ENCODE measurements around the gene SLC7A6. TPM values are rescaled to one million over a fixed set of nuclear protein-coding genes. Genes with fewer than 3 reads are reported as not detected.

Gene SLC7A6
- total and polyA plus RNA-seq, 2 of the 13 experiments (the other 11 are each of a cell fraction or from before 2014, with no cell fraction given), result 35.8 to 70.8 TPM

- no peak for TF ChIP-seq ZNF362 (CRISPR knock-in tag; IDR thresholded peaks at IDR 0.05; ENCODE audit: borderline replicate concordance)
- TF ChIP-seq PHF20 (CRISPR knock-in tag; IDR thresholded peaks at IDR 0.05), result 0 out of 2 replicates have a peak, but pooled peaks have one; percentile 36
- TF ChIP-seq JARID2 (CRISPR knock-in tag; IDR thresholded peaks at IDR 0.05; ENCODE audit: insufficient replicate concordance), result no peak
- no peak for TF ChIP-seq SRSF4 (IDR thresholded peaks at IDR 0.05; ENCODE audit: low read depth, low read length, poor library complexity, severe bottlenecking)
- TF ChIP-seq SMAD9 (CRISPR knock-in tag; IDR thresholded peaks at IDR 0.05), result no peak
- no peak for TF ChIP-seq NFE2L2 (IDR thresholded peaks at IDR 0.05; ENCODE audit: low read length)
- TF ChIP-seq MAFF (IDR thresholded peaks at IDR 0.05; ENCODE audit: low read depth, low read length), result no peak
- no peak for TF ChIP-seq HIVEP1 (CRISPR knock-in tag; IDR thresholded peaks at IDR 0.05)
- peak; percentile 87 for TF ChIP-seq ARID2 (CRISPR knock-in tag; IDR thresholded peaks at IDR 0.05; ENCODE audit: borderline replicate concordance)
- 0 out of 2 replicates have a peak, but pooled peaks have one; percentile 60 for TF ChIP-seq IRF1 (CRISPR knock-in tag; IDR thresholded peaks at IDR 0.05; ENCODE audit: low read depth)
- 0 out of 2 replicates have a peak, but pooled peaks have one; percentile 74 for TF ChIP-seq ZNF234 (CRISPR knock-in tag; conservative IDR thresholded peaks at IDR 0.05)
- TF ChIP-seq ZNF773 (CRISPR knock-in tag; IDR thresholded peaks at IDR 0.05; ENCODE audit: borderline replicate concordance), result peak; percentile 72; the same call in 1 of the 2 replicates
- TF ChIP-seq MYC (CRISPR knock-in tag; IDR thresholded peaks at IDR 0.05; ENCODE audit: borderline replicate concordance), result peak; percentile 73
- TF ChIP-seq MNT (IDR thresholded peaks at IDR 0.05), result no peak
- TF ChIP-seq MIER3 (CRISPR knock-in tag; IDR thresholded peaks at IDR 0.05; ENCODE audit: borderline replicate concordance), result no peak
- no peak for TF ChIP-seq PBX3 (CRISPR knock-in tag; IDR thresholded peaks at IDR 0.05; ENCODE audit: borderline replicate concordance)
- TF ChIP-seq HOXA7 (CRISPR knock-in tag; IDR thresholded peaks at IDR 0.05), result no peak
- peak; percentile 46; the same call in 1 of the 2 replicates for TF ChIP-seq TSC22D2 (CRISPR knock-in tag; IDR thresholded peaks at IDR 0.05; ENCODE audit: borderline replicate concordance)
- 0 out of 2 replicates have a peak, but pooled peaks have one; percentile 59 for TF ChIP-seq TEAD2 (CRISPR knock-in tag; IDR thresholded peaks at IDR 0.05)
- TF ChIP-seq ZNF703 (CRISPR knock-in tag; IDR thresholded peaks at IDR 0.05; ENCODE audit: borderline replicate concordance), result 0 out of 2 replicates have a peak, but pooled peaks have one; percentile 10
- TF ChIP-seq PHF5A (CRISPR knock-in tag; IDR thresholded peaks at IDR 0.05; ENCODE audit: low read depth, unreplicated experiment), result no peak
- TF ChIP-seq TCF12 (IDR thresholded peaks at IDR 0.05), result no peak
- TF ChIP-seq TCF12 (CRISPR knock-in tag; IDR thresholded peaks at IDR 0.05), result no peak
- 0 out of 2 replicates have a peak, but pooled peaks have one; percentile 6 for TF ChIP-seq STAG1 (CRISPR knock-in tag; IDR thresholded peaks at IDR 0.05)
- TF ChIP-seq ZMYM2 (CRISPR knock-in tag; IDR thresholded peaks at IDR 0.05), result peak; percentile 41; the same call in 1 of the 2 replicates
- TF ChIP-seq EED (CRISPR knock-in tag; IDR thresholded peaks at IDR 0.05), result peak; percentile 62
Measured at GRCh38 chr16:68235108-68235886, 29.0 kb upstream of the SLC7A6 start (continued).
